AG10803 (cell line): ENCODE measurements around the gene TCP11L1.

Experiments
- DNase-seq: peaks from one replicate; pipeline ENCODE4 v3.0.0; 2010; ENCODE audit warnings: low read depth
- H3K4me3 ChIP-seq: 2 replicates; pipeline ENCODE4 v1.5.1; 2011; ENCODE audit warnings: mild to moderate bottlenecking, low read length, control low read depth
- CTCF ChIP-seq: conservative IDR thresholded peaks from 2 replicates; pipeline ENCODE4 v1.5.1; 2011; ENCODE audit warnings: mild to moderate bottlenecking, low read length, control low read depth, inconsistent platforms

The TCP11L1 gene

DNA sequence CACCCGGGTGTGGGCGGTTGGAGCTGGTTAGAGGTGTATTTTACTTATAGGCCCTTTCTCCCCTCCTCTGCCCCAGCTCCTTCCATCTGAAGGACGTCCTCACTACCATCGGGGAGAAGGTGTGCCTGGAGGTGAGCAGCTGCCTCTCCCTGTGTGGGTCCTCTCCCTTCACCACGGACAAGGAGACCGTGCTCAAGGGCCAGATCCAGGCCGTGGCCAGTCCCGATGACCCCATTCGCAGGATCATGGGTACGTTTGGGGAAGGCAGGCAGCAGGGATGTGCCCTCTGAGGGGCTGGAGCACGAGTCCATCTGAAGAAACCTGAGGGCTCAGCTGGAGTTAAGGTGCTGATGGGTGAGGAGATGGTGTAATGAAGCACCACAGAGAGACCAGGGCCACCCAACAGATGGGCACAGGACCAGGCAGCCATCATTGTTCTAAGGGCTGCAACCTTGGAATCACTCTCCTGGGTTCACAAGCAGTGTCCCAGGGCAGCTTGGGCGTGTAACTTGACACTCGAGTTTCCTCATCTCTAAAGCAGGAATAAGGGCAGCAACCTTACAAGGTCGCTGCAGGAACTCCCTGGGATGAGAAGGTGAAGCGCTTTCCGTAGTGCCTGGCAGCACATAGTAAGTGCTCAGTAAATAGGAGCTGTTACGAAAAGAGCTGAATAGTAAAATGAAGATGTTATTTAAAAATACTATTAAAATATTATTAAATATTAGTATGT, 29.4 kb downstream of the TCP11L1 start:
- H3K4me3 ChIP-seq: no peak overlapping the region
- TF ChIP-seq CTCF: no peak
- no peak for DNase-seq

DNA sequence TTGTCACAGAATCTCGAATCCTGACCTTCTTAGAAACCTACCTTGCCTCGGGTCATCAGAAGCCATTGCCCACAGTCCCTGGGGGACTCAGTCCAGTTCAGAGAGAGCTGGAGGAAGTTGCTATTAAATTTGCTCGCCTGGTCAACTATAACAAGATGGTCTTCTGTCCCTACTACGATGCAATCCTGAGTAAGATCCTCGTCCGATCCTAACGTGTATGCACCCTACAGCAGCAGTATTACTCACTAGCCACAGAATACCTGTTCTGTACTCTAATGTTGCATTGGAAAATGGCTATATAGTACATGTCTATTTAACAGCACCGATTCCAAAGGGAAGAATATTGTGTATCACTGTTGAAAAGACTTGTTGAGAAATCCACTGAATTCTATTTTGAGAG, 33.1 kb downstream of the TCP11L1 start:
- no peak for TF ChIP-seq CTCF

GRCh38 chr11:33083918-33084317, 44.5 kb downstream of the TCP11L1 start:
- TF ChIP-seq CTCF: no peak
- DNase-seq: no peak
- no peak overlapping the region for H3K4me3 ChIP-seq

More for the DNA sequence above, 33.1 kb downstream of the TCP11L1 start:
- no peak for DNase-seq
- no peak overlapping the region for H3K4me3 ChIP-seq

GRCh38 chr11:33086017-33086416, 46.6 kb downstream of the TCP11L1 start:
- no peak for TF ChIP-seq CTCF
- no peak for DNase-seq
- H3K4me3 ChIP-seq: no peak overlapping the region

- TF ChIP-seq CTCF: no peak; the same call in 1 of the 2 replicates
- peak; percentile 3 for DNase-seq
- no peak overlapping the region for H3K4me3 ChIP-seq
These were observed 50.4 kb downstream of the TCP11L1 start for GRCh38 chr11:33089776-33090175.

- no peak for TF ChIP-seq CTCF
- no peak overlapping the region for H3K4me3 ChIP-seq
- no peak for DNase-seq
These were observed 54.8 kb downstream of the TCP11L1 start for GRCh38 chr11:33094157-33094556.

- TF ChIP-seq CTCF: no peak
- no peak overlapping the region for H3K4me3 ChIP-seq
- DNase-seq: no peak
These were observed 64.5 kb downstream of the TCP11L1 start for GRCh38 chr11:33103836-33104235.
